NCI-H146 treated with DMSO at 0.1 percent for 48 hours (cell line): ENCODE results near the gene RIMKLB.

Experiments
- DNase-seq: peaks from one replicate; lab custom pipeline; 2025; ENCODE audit not compliant: unreplicated experiment; lab: John Stamatoyannopoulos, UW

The RIMKLB gene

GRCh38 chr12:8697476-8698131 is at the start of gene RIMKLB:
RIMKLB (plus strand) TSS chr12:8697991; CDS start chr12:8713867, 15,876 bp downstream.
- DNase-seq: peak; percentile 86

DNA sequence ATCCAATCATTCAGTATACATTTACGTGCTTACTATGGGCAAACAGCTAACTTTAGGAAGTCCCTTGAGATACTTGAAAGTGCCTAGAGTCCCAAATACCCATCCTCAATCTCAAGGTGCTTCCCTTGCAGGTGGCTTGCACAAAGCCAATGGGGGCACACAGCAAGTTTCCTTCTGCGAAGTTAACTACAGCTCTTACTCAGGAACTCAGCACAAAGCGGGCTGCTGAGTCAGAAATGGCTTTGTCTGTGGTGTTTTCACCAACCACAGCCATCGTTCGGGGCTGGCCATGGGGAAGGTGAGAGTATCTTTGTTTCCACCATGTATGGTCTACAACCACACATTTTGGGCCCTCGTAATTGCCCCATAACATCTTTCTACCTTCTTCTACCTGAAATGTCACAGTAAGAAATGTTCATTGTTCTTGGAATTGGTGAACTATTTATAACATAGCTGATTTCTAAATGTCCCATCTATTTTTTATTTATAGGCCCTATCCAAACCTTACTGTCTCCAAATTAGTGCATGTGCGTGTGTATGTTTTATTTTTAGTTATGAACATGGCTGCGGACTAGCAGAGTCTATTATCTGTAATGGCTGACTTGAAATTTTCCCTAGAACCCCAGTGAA is 49.1 kb upstream of the RIMKLB start:
- DNase-seq: no peak

DNA sequence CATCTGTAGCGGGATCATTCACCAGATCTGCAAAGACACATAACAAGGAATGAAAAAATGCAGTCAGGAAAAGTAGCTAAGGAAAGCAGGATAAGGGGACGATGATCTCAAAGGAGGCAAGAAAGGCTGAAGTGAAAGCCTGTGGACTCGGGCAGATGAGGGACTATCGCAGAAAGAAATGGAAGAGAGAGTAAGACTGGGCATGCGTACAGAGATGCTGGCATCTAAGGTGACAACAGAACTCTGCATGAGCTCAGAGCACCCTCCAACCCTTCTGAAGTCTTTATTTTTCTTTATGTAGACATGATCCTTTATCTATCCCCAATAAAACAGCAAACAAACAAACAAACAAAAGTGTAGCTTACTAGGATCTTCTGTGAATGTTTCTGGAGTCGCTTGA is 42.4 kb upstream of the RIMKLB start:
- no peak for DNase-seq

DNA sequence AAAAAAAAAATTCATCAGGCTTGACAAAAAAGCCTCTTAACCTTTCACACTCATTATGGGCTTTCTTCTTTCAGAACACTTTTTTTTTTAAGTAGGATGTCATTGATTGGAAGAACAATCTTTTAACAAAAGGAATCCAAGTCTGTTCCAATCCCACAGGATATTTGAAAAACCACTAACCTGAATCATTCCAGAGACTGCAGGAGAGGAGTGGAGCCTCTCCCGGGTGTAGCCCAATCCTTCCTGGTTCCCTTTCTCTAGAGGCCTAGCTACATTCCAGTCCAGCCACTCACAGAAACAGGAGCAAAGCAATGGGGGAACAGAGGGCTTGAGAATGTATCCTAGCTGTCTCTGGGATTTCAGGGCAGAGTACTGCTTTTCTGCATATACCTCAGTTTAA is 39.4 kb upstream of the RIMKLB start:
- DNase-seq: no peak

- DNase-seq: no peak
Observed at GRCh38 chr12:8661016-8661415, 36.8 kb upstream of the RIMKLB start.

DNA sequence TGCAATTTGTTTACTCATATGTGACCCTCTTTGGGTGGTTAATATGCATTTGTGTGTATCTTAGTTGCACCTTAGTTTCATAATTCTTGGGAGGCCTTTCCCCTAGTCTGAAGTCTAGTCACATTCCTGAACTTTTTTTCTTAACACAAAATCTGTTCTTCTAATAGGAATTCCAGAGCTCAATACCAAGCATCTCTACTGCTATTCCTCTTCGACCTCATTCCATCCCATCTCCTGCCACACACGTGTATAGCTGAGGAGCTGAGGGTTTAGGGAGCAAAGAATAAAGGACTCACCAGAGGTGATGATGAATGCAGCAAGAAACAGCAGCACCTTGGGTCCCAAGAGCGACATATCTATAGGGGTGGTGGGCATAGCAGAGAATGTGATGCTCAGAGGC is 36.0 kb upstream of the RIMKLB start:
- no peak for DNase-seq

DNA sequence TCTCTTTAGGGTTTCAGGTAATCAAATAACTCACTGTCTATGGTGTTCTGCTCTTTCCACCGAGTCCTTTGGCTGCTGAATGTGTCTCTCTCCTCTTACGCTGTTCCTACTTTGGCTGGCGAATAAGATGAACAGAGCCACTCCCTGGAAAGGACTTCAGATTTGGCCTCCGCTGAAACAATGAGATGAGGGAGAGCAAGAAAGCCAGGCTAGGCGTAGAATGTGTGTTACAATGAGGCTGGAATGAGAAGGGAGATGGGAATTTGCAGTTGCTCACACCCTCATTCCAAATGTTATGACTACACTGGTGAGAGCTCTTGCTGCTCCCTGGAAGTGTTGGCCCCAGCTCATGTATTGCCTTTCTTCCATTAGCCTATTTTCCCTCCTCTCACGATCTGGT is 35.2 kb upstream of the RIMKLB start, which contains the start of gene MFAP5:
TSS of gene MFAP5 (minus strand) at position 234 of the 400 bp plus-strand sequence. CDS start 722 bp downstream, outside the sequence.
- no peak for DNase-seq

- no peak for DNase-seq
Observed at GRCh38 chr12:8664228-8664913, 33.4 kb upstream of the RIMKLB start.

DNA sequence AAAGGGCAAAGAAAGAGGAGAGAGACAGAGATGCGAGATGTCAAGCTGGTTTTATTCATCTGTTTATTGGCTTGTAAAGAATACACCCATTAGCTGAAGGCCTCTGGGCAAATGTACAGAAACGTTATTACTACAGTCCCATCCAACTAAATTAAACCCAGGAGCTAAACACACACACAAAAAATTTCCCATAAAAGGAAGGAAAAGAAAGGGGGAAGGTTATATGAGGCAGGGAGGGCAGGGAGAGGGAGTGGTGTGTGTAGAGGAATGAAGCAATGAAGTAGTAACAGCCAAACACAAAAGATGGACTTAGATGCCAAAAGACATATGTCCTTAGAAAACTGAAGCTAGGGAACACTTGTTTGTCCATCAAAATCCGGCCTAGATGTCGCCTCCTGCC is 32.0 kb upstream of the RIMKLB start:
- DNase-seq: no peak

DNA sequence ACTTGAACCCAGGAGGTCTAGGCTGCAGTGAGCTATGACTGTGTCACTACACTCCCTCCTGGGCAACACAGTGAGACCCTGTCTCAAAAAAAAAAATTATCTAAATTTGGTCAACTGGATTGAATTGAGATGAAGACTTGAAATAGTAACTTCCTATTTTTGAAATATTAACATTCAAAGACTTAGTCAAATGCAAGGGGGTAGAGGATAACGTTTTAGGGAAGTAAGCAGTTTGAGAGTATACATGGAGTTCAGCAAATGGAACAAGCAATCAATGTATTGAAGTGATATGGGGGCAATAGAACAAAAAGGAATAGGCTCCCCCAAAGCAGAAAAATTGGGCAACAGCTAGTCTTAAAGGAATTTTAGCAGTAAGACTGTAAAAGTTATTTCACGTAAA is 30.5 kb upstream of the RIMKLB start:
- no peak for DNase-seq

DNA sequence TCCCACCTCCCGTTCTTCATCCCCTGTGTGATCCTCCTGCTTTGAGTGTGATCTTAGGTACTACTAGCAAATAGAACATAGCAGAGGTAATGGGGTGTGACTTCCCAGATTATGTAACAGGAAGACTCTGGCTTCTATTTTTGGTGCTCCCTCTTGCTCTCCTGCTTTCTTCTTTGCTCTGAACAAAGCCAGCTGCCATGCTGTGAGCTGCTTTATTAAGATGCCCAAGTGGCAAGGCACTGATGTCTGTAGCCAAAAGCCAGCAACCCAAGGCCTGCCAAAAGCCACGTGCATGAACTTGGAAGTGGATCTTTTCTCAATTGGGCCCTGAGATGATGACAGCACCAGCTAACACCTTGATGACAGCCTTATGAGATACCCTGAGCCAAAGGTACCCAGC is 29.4 kb upstream of the RIMKLB start:
- DNase-seq: no peak

DNA sequence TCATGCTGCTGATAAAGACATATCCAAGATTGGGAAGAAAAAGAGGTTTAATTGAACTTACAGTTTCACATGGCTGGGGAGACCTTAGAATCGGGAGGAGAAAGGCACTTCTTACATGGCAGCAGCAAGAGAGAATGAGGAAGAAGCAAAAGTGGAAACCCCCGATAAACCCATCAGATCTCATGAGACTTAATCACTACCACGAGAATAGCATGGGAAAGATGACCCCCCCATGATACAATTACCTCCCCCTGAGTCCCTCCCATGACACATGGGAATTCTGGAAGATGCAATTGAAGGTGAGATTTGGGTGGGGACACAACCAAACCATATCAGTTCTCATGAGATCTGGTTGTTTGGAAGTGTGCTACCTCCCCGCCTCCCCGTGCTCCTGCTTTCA is 25.4 kb upstream of the RIMKLB start:
- no peak for DNase-seq

GRCh38 chr12:8675591-8676036 is 22.2 kb upstream of the RIMKLB start:
- DNase-seq: no peak

GRCh38 chr12:8676651-8677050 is 21.1 kb upstream of the RIMKLB start:
- DNase-seq: no peak

DNA sequence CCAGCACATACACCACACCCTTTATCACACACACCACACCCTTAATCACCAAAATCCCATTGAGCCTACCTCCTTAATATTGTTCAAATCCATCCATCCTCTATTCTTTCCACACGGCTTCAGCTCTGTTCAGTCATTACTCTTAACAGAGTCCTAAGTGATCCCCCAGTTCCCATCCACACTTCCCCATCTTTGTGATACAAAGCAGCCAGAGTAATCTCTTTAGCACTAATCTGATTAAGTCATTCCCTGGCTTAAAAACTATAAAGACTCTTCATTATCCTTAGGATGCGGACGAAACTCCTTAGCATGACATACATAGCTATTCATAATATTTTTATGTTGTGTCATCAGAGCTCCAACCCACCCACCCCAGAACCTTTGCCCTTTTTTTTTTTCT is 20.4 kb upstream of the RIMKLB start:
- DNase-seq: no peak

- DNase-seq: no peak
Observed at GRCh38 chr12:8678661-8679111, 19.1 kb upstream of the RIMKLB start.

DNA sequence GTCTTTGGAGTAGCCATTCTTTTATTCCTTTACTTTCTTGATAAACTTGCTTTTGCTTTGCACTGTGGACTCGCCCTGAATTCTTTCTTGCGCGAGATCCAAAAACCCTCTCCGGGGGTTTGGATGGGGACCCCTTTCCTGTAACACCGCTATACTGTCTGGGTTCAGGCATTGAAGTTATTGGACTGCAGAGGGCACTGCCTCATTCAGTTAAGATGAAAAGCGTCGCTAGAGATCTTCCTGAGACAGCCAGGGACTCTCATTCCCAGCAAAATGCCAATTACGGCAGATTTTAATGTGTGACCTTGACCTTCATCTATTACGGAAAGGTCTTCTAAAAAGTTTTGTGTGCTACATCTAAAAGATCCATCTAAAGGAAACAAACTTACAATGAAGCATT is 17.3 kb upstream of the RIMKLB start:
- DNase-seq: no peak

- no peak for DNase-seq
Observed at GRCh38 chr12:8681129-8681884, 16.5 kb upstream of the RIMKLB start.

DNA sequence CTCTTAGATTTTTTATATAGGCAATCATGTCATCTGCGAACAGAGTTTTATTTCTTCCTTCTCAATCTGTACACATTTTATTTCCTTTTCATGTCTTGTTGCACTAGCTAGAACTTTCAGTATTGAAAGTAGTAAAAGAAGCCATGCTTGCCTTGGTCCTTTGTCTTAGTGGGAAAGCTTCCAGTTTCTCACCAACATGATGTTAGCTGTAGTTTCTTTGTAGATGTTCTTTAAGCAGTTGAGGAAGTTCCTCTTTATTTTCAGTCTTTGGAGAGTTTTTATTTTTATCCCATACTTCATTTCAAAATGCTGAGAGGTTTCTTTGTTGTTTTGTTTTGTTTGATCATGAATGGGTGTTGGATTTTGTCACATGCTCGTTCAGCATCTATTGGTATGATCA is 12.7 kb upstream of the RIMKLB start:
- no peak for DNase-seq

DNA sequence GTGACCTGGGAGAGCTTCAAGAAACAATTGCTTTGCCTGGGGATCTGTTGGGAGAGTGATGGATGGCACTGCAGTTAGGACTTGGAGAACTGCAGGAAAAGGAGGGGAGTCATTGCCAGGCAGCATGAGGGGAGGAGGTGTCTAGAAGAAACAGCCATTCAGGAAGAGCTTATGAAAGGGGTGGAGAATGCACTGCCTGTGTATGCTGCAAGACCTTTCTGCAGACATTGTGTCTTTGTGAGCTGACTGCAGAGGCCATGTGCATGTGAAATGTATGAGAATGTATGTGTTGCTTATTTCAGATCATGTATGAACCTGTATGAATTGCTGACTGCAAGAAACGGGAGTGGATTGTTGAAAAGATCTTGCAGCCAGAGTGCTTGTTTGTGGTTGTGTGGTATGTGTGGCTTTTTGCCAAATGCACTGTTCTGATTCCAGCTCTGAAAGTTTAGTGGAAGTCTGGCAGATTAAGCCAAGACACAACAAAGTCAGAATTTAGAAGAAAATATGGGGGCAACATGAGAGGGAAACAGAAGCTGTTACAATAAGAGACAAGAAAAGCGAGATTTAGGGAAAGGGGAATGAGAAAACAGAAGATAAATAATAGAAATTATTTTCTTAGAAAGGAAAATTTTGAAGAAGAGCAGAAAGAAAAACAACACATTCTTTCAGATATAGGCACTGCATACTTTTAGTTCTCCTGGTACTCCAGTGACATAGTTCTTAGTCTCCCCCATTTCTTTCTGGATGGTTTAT is 9.8 kb upstream of the RIMKLB start:
- DNase-seq: peak; percentile 24

DNA sequence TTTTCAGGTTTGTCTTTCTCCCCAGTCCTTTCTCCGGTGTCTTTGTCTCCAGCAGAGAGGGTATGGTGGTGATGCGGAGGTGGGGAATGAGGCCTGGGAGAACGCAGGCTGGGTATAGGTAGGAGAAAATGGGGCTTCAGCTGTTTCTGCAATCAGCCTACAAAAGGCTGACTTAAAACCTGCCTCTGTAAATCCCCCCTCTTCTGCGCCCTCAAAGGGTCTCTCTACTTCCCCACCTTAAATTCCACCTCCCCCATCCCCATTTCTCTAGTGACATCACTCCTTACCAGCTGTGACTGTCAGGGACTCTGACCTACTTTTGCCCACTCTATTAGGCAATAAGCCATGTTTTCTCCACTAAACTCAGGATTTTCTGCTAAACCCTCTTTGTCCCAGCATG is 8.1 kb upstream of the RIMKLB start:
- DNase-seq: no peak
